OCI-LY7 (cell line): ENCODE results near the gene HAPSTR1. TPM values are rescaled to one million over a fixed set of nuclear protein-coding genes. Genes with fewer than 3 reads are reported as not detected.
A peak's percentile ranks its signal among the peaks of the same experiment; 100 is the strongest.

Experiments used
- BruUV-seq: library from RNA; stranded (reverse); fragments of 400-500 nt; replicated peaks from 2 replicates; lab custom pipeline; 2021; lab: Mats Ljungman, UMichigan
- CTCF ChIA-PET: fragments of 300-600 bp; sonication (Branson Sonifier 250); formaldehyde crosslinking; loops from one replicate; lab custom pipeline; 2022; ENCODE audit warnings: antibody characterized with exemption; ENCODE audit not compliant: unreplicated experiment; lab: Charles Lee
- POLR2A ChIA-PET: fragments of 300-600 bp; sonication (Branson Sonifier 250); formaldehyde crosslinking; loops from one replicate; lab custom pipeline; 2022; ENCODE audit warnings: antibody characterized with exemption; lab: Charles Lee
- DNase-seq: peaks from one replicate; pipeline ENCODE4 v3.0.0-alpha.2; 2015; ENCODE audit warnings: low spot score
- H2AFZ ChIP-seq: fragments of 200-600 bp; sonication (generic), shearing (Covaris generic); 2 replicates; pipeline ENCODE4 v1.6.1; 2014; ENCODE audit warnings: mild to moderate bottlenecking, antibody characterized with exemption, low read length, moderate library complexity
- H3K27ac ChIP-seq: fragments of 200-600 bp; sonication (generic); 2 replicates; pipeline ENCODE4 v1.5.1; 2014; ENCODE audit warnings: mixed run types, low read depth, mild to moderate bottlenecking, moderate library complexity, low read length, inconsistent platforms; ENCODE audit not compliant: poor library complexity, severe bottlenecking
- H3K36me3 ChIP-seq: fragments of 200-600 bp; sonication (generic); 2 replicates; pipeline ENCODE4 v1.6.1; 2014; ENCODE audit warnings: mild to moderate bottlenecking, antibody characterized with exemption, low read length, moderate library complexity, mixed read lengths; ENCODE audit not compliant: insufficient read depth
- H3K4me1 ChIP-seq: fragments of 200-600 bp; sonication (generic); 2 replicates; pipeline ENCODE4 v1.5.1; 2014; ENCODE audit warnings: mild to moderate bottlenecking, low read length; ENCODE audit not compliant: insufficient read depth, poor library complexity, severe bottlenecking
- H3K4me2 ChIP-seq: fragments of 200-600 bp; sonication (generic); 2 replicates; pipeline ENCODE4 v1.6.1; 2014; ENCODE audit warnings: mild to moderate bottlenecking, low read length
- H3K4me3 ChIP-seq: fragments of 200-600 bp; sonication (generic); 2 replicates; pipeline ENCODE4 v1.5.1; 2014; ENCODE audit warnings: mild to moderate bottlenecking, low read depth, low read length; ENCODE audit not compliant: poor library complexity, severe bottlenecking
- H3K79me2 ChIP-seq: fragments of 200-600 bp; sonication (generic); 2 replicates; pipeline ENCODE4 v1.6.1; 2016; ENCODE audit warnings: low read depth, mild to moderate bottlenecking, low read length, moderate library complexity, mixed read lengths; ENCODE audit not compliant: insufficient read depth
- H3K9me2 ChIP-seq: fragments of 200-600 bp; sonication (generic); 2 replicates; pipeline ENCODE4 v1.6.1; 2016; ENCODE audit warnings: mild to moderate bottlenecking, low read length, mixed read lengths; ENCODE audit not compliant: insufficient read depth
- H3K9me3 ChIP-seq: fragments of 200-600 bp; sonication (generic); 2 replicates; pipeline ENCODE4 v1.6.1; 2014; ENCODE audit warnings: mild to moderate bottlenecking, mixed run types, low read length, mixed read lengths
- H4K20me1 ChIP-seq: fragments of 200-600 bp; sonication (generic); 2 replicates; pipeline ENCODE4 v1.6.1; 2014; ENCODE audit warnings: mild to moderate bottlenecking, antibody characterized with exemption, low read length, moderate library complexity, mixed read lengths; ENCODE audit not compliant: insufficient read depth
- EZH2phosphoT487 ChIP-seq: fragments of 200-600 bp; sonication (generic); IDR thresholded peaks from 2 replicates; pipeline ENCODE4 v1.6.1; 2018; ENCODE audit warnings: low read depth, borderline replicate concordance, mild to moderate bottlenecking, mixed run types, antibody characterized with exemption, low read length, moderate library complexity, mixed read lengths
- intact Hi-C: fragments of 100-400 bp; cut with micrococcal nuclease; formaldehyde crosslinking; loops from one replicate; pipeline ENCODE4 v1.10.0; 2022; ENCODE audit not compliant: unreplicated experiment
- total RNA-seq, 2 experiments: library from RNA; depleted of rRNA in 1 of 2; stranded (reverse); fragments of >200 nt in 1 of 2; shearing (Covaris generic) in 1 of 2; gene quantifications; 2 replicates each; pipeline ENCODE4 v1.2.3, GENCODE V29; 2014 to 2022
- TF ChIP-seq, protein P1 (sequence below): fragments of 200-600 bp; sonication (generic); conservative IDR thresholded peaks from 2 replicates; pipeline ENCODE4 v1.5.1; 2014; ENCODE audit warnings: mild to moderate bottlenecking, antibody characterized with exemption, low read length, moderate library complexity, mixed read lengths

HAPSTR1 gene
- total RNA-seq, 2 experiments from 2014 or later: 50.9 to 71.5 TPM

DNA sequence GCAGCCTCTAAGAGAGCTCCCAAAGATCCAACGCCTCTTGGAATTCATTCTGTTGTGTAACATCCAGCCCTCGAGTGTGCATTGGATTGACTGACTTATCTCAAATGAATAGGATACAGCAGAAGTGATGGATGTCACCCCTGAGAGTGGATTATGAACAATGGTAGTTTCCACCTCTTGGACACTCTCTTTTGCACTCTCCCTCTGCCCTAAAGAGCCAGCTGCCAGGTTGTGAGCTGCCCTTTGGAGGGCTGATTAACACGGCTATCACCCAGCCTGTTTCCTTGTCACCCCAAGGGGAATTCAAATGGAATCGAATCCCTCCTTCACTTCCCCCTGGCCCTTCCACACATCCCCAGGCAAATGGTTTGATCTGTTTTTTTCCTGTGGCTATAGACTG, 21.2 kb upstream of the HAPSTR1 start:
- Histone ChIP-seq H3K4me3 (no peak overlapping the region), H3K9me2 (no peaks in the 10 kb centered on the region), H3K79me2 (no peaks in the 10 kb centered on the region), H3K36me3 (no peaks in the 10 kb centered on the region), H3K9me3 (no peaks in the 10 kb centered on the region), H3K4me1 (peaks cover 20% of the 10 kb centered on the region), H3K27ac (no peak overlapping the region), H3K4me2 (no peak overlapping the region), H4K20me1 (no peaks in the 10 kb centered on the region), H2AFZ (no peak overlapping the region)
- TF ChIP-seq EZH2phosphoT487: no peak
- TF ChIP-seq, protein P1, sequence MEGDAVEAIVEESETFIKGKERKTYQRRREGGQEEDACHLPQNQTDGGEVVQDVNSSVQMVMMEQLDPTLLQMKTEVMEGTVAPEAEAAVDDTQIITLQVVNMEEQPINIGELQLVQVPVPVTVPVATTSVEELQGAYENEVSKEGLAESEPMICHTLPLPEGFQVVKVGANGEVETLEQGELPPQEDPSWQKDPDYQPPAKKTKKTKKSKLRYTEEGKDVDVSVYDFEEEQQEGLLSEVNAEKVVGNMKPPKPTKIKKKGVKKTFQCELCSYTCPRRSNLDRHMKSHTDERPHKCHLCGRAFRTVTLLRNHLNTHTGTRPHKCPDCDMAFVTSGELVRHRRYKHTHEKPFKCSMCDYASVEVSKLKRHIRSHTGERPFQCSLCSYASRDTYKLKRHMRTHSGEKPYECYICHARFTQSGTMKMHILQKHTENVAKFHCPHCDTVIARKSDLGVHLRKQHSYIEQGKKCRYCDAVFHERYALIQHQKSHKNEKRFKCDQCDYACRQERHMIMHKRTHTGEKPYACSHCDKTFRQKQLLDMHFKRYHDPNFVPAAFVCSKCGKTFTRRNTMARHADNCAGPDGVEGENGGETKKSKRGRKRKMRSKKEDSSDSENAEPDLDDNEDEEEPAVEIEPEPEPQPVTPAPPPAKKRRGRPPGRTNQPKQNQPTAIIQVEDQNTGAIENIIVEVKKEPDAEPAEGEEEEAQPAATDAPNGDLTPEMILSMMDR: no peak
- ChIA-PET POLR2A (no interaction called here), CTCF (no interaction called here)
- intact Hi-C loops: no loop called here
- BruUV-seq: no TSS peak
- no peak for DNase-seq

DNA sequence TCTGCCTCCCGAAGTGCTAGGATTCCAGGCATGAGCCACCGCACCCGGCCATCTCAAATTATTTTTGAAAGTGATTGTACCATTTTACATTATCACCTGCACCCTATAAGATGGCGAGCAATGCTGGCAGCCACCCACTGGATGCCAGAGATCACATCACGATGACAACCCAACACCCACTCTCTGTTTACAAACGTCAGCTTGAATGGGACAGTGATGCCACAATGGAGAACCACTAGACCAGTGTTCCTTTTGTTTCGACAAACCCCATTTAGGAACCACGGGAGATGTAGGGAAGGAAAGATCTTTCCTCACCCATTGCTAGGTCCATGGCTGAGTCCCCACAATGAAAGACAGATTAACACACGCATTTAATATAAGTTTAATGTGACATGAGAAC, 20.1 kb upstream of the HAPSTR1 start:
- TF ChIP-seq, protein P1: no peak
- no peak for TF ChIP-seq EZH2phosphoT487
- Histone ChIP-seq H3K4me1 (peaks cover 23% of the 10 kb centered on the region), H3K9me2 (no peaks in the 10 kb centered on the region), H3K9me3 (no peaks in the 10 kb centered on the region), H3K36me3 (no peaks in the 10 kb centered on the region), H3K27ac (no peak overlapping the region), H3K79me2 (no peaks in the 10 kb centered on the region), H2AFZ (no peak overlapping the region), H4K20me1 (no peaks in the 10 kb centered on the region), H3K4me2 (no peak overlapping the region), H3K4me3 (no peak overlapping the region)
- no TSS peak for BruUV-seq
- CTCF ChIA-PET: no interaction called here
- no peak for DNase-seq
- intact Hi-C loops: no loop called here
- POLR2A ChIA-PET: no interaction called here

- peak overlapping the region; percentile 13 for H3K4me3 ChIP-seq
- peak overlapping the region; percentile 98 for H2AFZ ChIP-seq
- no TSS peak for BruUV-seq
- H3K4me1 ChIP-seq: peaks cover 38% of the 10 kb centered on the region
- intact Hi-C loops: no loop called here
- POLR2A ChIA-PET: interaction anchor here (0.5 to 4.1 kb wide), 6 partner anchors 8 to 204 kb away, joined by 3 to 18 read pairs (median 6); partner anchors contain the start of genes CARHSP1 and HAPSTR1
- peak; percentile 71 for DNase-seq
- no peaks in the 10 kb centered on the region for H3K79me2 ChIP-seq
- H3K9me3 ChIP-seq: no peaks in the 10 kb centered on the region
- no peaks in the 10 kb centered on the region for H4K20me1 ChIP-seq
- TF ChIP-seq EZH2phosphoT487: no peak
- TF ChIP-seq, protein P1: no peak
- H3K36me3 ChIP-seq: no peaks in the 10 kb centered on the region
- no peaks in the 10 kb centered on the region for H3K9me2 ChIP-seq
- CTCF ChIA-PET: interaction anchor here (1.0 kb wide), 1 partner anchor 9 kb away, joined by 3 read pairs; no protein-coding TSS in a partner anchor
- peak overlapping the region; percentile 52 for H3K4me2 ChIP-seq
- peak overlapping the region; percentile 62 for H3K27ac ChIP-seq
Measured at GRCh38 chr16:9072806-9073341, 18.6 kb upstream of the HAPSTR1 start.
